GM12878 (cell line): ENCODE results near the gene MAPKAP1.

ENCODE experiments used
- FOXM1 ChIP-seq: IDR thresholded peaks from 2 replicates; pipeline ENCODE4 v1.6.1; 2012; ENCODE audit warnings: low read depth, mild to moderate bottlenecking, inconsistent platforms, low read length, moderate library complexity
- MYC ChIP-seq: IDR thresholded peaks from 2 replicates; pipeline ENCODE4 v1.6.1; 2011; ENCODE audit warnings: mild to moderate bottlenecking, low read length, moderate library complexity, inconsistent platforms; ENCODE audit not compliant: insufficient read depth, insufficient replicate concordance, insufficient read length, severe bottlenecking
- POLR2A ChIP-seq: IDR thresholded peaks from 2 replicates; pipeline ENCODE4 v1.6.1; 2011; ENCODE audit warnings: low read depth, mild to moderate bottlenecking, low read length
- SMC3 ChIP-seq: IDR thresholded peaks from 2 replicates; pipeline ENCODE4 v1.6.1; 2011; ENCODE audit warnings: low read length, improper control_type of control experiment, borderline replicate concordance
- TF ChIP-seq, protein P1 (sequence below): IDR thresholded peaks from 2 replicates; pipeline ENCODE4 v1.6.1; 2012; ENCODE audit warnings: low read depth, low read length, improper control_type of control experiment
- TF ChIP-seq, protein P2 (sequence below), 3 experiments: IDR thresholded peaks in 2 of 3; conservative IDR thresholded peaks in 1 of 3; 2 replicates each; pipeline ENCODE4 v1.5.1; 2011; ENCODE audit warnings: low read depth in 3 of 3, low read length in 3 of 3, mild to moderate bottlenecking in 3 of 3, control low read depth in 2 of 3, moderate library complexity in 2 of 3, inconsistent platforms in 1 of 3, mixed read lengths in 1 of 3; ENCODE audit not compliant: control insufficient read depth in 2 of 3, insufficient read depth in 1 of 3; ENCODE audit errors: extremely low read depth in 1 of 3
- TF ChIP-seq, protein P3 (sequence below): fragments of 450-650 bp; IDR thresholded peaks from 2 replicates; pipeline ENCODE4 v1.6.1; 2016; ENCODE audit warnings: mild to moderate bottlenecking

DNA sequence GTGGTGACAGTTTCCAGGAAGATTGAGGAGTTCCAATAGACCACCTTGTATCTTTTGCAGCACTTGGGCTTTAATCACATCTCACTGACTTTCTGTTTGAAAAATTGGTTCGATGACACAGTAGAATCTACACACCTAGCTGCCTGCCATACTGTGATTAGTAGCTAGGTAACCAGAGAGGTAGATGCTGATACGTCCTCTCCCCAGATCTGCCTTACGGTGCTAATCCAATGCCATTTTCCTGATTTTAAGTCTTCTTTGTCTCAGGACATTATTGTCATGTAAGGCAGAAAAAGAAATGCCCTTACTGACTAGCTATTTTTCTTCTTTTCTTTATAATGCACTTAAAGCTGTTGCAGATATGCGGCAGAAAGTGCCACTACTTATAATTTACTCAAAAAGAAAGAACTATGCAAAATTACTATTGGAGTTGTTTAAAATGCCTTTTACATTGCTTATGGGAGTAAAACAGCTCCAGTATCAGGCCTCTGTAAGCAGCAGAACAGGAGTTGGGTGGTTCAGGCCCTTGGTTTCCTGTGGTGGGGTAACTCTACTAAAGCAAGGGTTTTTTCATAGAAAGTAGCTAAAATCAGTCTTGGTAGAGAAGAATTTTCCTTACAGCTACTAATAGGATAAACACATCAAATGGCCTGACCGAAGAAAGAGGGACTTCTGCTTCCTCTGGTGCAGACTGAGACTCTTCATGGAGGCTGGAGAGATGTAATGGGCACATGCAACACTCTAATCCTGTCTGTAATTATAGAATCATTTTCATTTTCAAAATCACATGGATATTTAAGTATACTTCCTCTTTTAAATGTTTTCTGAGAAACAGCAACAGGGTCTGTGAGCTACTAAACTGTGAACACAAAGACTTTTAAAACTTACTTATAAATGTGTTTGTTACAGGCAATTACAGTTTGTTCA is 177.2 kb downstream of the MAPKAP1 start:
- TF ChIP-seq SMC3: no peak
- TF ChIP-seq, protein P1, sequence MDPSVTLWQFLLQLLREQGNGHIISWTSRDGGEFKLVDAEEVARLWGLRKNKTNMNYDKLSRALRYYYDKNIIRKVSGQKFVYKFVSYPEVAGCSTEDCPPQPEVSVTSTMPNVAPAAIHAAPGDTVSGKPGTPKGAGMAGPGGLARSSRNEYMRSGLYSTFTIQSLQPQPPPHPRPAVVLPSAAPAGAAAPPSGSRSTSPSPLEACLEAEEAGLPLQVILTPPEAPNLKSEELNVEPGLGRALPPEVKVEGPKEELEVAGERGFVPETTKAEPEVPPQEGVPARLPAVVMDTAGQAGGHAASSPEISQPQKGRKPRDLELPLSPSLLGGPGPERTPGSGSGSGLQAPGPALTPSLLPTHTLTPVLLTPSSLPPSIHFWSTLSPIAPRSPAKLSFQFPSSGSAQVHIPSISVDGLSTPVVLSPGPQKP: no peak
- TF ChIP-seq, protein P2, sequence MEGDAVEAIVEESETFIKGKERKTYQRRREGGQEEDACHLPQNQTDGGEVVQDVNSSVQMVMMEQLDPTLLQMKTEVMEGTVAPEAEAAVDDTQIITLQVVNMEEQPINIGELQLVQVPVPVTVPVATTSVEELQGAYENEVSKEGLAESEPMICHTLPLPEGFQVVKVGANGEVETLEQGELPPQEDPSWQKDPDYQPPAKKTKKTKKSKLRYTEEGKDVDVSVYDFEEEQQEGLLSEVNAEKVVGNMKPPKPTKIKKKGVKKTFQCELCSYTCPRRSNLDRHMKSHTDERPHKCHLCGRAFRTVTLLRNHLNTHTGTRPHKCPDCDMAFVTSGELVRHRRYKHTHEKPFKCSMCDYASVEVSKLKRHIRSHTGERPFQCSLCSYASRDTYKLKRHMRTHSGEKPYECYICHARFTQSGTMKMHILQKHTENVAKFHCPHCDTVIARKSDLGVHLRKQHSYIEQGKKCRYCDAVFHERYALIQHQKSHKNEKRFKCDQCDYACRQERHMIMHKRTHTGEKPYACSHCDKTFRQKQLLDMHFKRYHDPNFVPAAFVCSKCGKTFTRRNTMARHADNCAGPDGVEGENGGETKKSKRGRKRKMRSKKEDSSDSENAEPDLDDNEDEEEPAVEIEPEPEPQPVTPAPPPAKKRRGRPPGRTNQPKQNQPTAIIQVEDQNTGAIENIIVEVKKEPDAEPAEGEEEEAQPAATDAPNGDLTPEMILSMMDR (IDR thresholded peaks at IDR 0.05 in 2 of 3, conservative IDR thresholded peaks at IDR 0.05 in 1 of 3; ENCODE audit: control insufficient read depth in 2 of 3, extremely low read depth in 1 of 3, insufficient read depth in 1 of 3, low read depth in 3 of 3, low read length in 3 of 3): no peak
- TF ChIP-seq POLR2A: no peak
- TF ChIP-seq, protein P3, sequence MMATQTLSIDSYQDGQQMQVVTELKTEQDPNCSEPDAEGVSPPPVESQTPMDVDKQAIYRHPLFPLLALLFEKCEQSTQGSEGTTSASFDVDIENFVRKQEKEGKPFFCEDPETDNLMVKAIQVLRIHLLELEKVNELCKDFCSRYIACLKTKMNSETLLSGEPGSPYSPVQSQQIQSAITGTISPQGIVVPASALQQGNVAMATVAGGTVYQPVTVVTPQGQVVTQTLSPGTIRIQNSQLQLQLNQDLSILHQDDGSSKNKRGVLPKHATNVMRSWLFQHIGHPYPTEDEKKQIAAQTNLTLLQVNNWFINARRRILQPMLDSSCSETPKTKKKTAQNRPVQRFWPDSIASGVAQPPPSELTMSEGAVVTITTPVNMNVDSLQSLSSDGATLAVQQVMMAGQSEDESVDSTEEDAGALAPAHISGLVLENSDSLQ: no peak
- TF ChIP-seq FOXM1: no peak
- no peak for TF ChIP-seq MYC
